Spleen (tissue), 11 donors: ENCODE data around the gene GRIK3. TPM values are rescaled to one million over a fixed set of nuclear protein-coding genes. Genes with fewer than 3 reads are reported as not detected.

Experiments
- DNase-seq: peaks from one replicate; pipeline ENCODE4 v3.0.0-alpha.2; 2020
- H3K27ac ChIP-seq, 8 donors: fragments of 200-600 bp; sonication (generic) in 7 of 8; 1 replicate in 4 of 8; 2 replicates in 4 of 8; pipeline versions ENCODE4 v1.5.0 to v1.8.0; 2016 to 2021; ENCODE audit warnings: inconsistent platforms in 4 of 8, mild to moderate bottlenecking in 4 of 8, moderate library complexity in 1 of 8
- H3K27me3 ChIP-seq, 7 donors: fragments of 200-600 bp; sonication (generic) in 6 of 7; replicated peaks in 1 of 7; 1 replicate in 4 of 7; 2 replicates in 3 of 7; pipeline versions ENCODE4 v1.5.0 to v1.8.0; 2016 to 2021; ENCODE audit warnings: inconsistent platforms in 3 of 7, mild to moderate bottlenecking in 1 of 7
- H3K36me3 ChIP-seq, 6 donors: fragments of 200-600 bp; sonication (generic) in 5 of 6; 1 replicate in 4 of 6; 2 replicates in 2 of 6; pipeline versions ENCODE4 v1.5.0 to v1.8.0; 2016 to 2021; ENCODE audit warnings: inconsistent platforms in 2 of 6
- H3K4me1 ChIP-seq, 6 donors: fragments of 200-600 bp; sonication (generic) in 5 of 6; 1 replicate in 3 of 6; 2 replicates in 3 of 6; pipeline versions ENCODE4 v1.5.0 to v1.8.0; 2016 to 2021; ENCODE audit warnings: inconsistent platforms in 3 of 6
- H3K4me3 ChIP-seq, 8 donors: fragments of 200-600 bp; sonication (generic) in 7 of 8; 1 replicate in 4 of 8; 2 replicates in 4 of 8; pipeline versions ENCODE4 v1.5.0 to v1.8.0; 2016 to 2021; ENCODE audit warnings: inconsistent platforms in 4 of 8, mild to moderate bottlenecking in 4 of 8, moderate library complexity in 2 of 8
- H3K9me3 ChIP-seq, 8 donors: fragments of 200-600 bp; sonication (generic) in 7 of 8; 1 replicate in 4 of 8; 2 replicates in 4 of 8; pipeline versions ENCODE4 v1.5.0 to v1.8.0; 2016 to 2021; ENCODE audit warnings: inconsistent platforms in 4 of 8
- CTCF ChIP-seq, 11 experiments: fragments of 200-600 bp in 7 of 11; fragments of 450-650 bp in 4 of 11; sonication (generic) in 4 of 11; IDR thresholded peaks in 8 of 11; conservative IDR thresholded peaks in 3 of 11; 1 replicate in 7 of 11; 2 replicates in 4 of 11; pipeline versions ENCODE4 v1.4.0 to v1.8.0; 2016 to 2021; ENCODE audit warnings: antibody characterized with exemption in 11 of 11, inconsistent platforms in 4 of 11, mild to moderate bottlenecking in 1 of 11
- POLR2A ChIP-seq, 3 donors: fragments of 450-650 bp; IDR thresholded peaks; one replicate each; pipeline ENCODE4 v1.5.1; 2017; ENCODE audit warnings: antibody characterized with exemption in 3 of 3, mild to moderate bottlenecking in 1 of 3
- POLR2AphosphoS5 ChIP-seq, 3 donors: sonication (generic); formaldehyde crosslinking; IDR thresholded peaks; one replicate each; pipeline ENCODE4 v1.5.1; 2017; ENCODE audit warnings: antibody characterized with exemption in 3 of 3
- whole genome bisulfite sequencing, 5 donors: extraction: QIAGEN DNeasy Blood & Tissue Kit in 3 of 5; methylation state at CpG; one replicate each; pipeline versions ENCODE4 v1.1.5 to v1.1.7; 2013 to 2018; 5-methylcytosine and 5-hydroxymethylcytosine counted together
- intact Hi-C: fragments of 100-400 bp; cut with DNase I; formaldehyde crosslinking; loops from one replicate; pipeline ENCODE4 v1.15.0; 2023; ENCODE audit warnings: low total_unique reads
- polyA plus RNA-seq, 3 donors: library from polyadenylated mRNA; stranded (reverse); fragments of 200-250 nt; gene quantifications; one replicate each; pipeline ENCODE4 v1.2.1, GENCODE V29; 2013
- total RNA-seq, 7 donors: library from RNA; depleted of rRNA in 3 of 7; stranded (reverse); fragments of >200 nt in 3 of 7; fragmentation: NEBNext Ultra II Directional in 4 of 7; extraction: Animal tissue kit (Norgen Biotek cat#: 25700) in 4 of 7; gene quantifications; one replicate each; pipeline versions ENCODE4 v1.1.0 to v1.2.1, GENCODE V29; 2016 to 2021
- donor health status: healthy with polysubstance abuse.
- donor health status: DM: no; HTN: no; CAD: no; lungs with moderate emphysema.
- donor health status: DM: no; HTN: no; CAD: no.
- donor health status: Bipolar disorder and iron deficiency.
- donor health status: healthy.
- donor health status: DM: no; HTN: no; CAD: no.
- donor health status: DM: yes; HTN: yes; CAD: no.

The GRIK3 gene
- total and polyA plus RNA-seq, 10 donors: 0.09 to 0.74 (median 0.19) TPM

- TF ChIP-seq CTCF (IDR thresholded peaks at IDR 0.05 in 8 of 11, conservative IDR thresholded peaks at IDR 0.05 in 3 of 11) (no peak), POLR2AphosphoS5 (IDR thresholded peaks at IDR 0.05) (no peak), POLR2A (IDR thresholded peaks at IDR 0.05) (no peak)
- no peak overlapping the region for H3K4me3 ChIP-seq
- WGBS, 5 donors: 72 to 84% (median 80%) methylated on average over 12 of the region's 12 CpGs
- intact Hi-C loops: no loop called here
- no peaks in the 10 kb centered on the region for H3K4me1 ChIP-seq
- H3K36me3 ChIP-seq: no peaks in the 10 kb centered on the region
- H3K27me3 ChIP-seq: peaks cover 0 to 38% (median 0%) of the 10 kb centered on the region in 7 donors
- H3K27ac ChIP-seq: no peak overlapping the region
- peaks cover 0 to 12% (median 0%) of the 10 kb centered on the region in 8 donors for H3K9me3 ChIP-seq
- peak; percentile 17 for DNase-seq
Measured at GRCh38 chr1:36755303-36756230, 278.7 kb downstream of the GRIK3 start.

- Histone ChIP-seq H3K27me3 (peaks cover 0 to 33% (median 0%) of the 10 kb centered on the region in 7 donors), H3K27ac (no peak overlapping the region), H3K36me3 (no peaks in the 10 kb centered on the region), H3K9me3 (peaks cover 0 to 3% (median 0%) of the 10 kb centered on the region in 8 donors), H3K4me1 (no peaks in the 10 kb centered on the region), H3K4me3 (no peak overlapping the region)
- intact Hi-C loops: no loop called here
- no peak for TF ChIP-seq POLR2AphosphoS5 (IDR thresholded peaks at IDR 0.05)
- TF ChIP-seq POLR2A (IDR thresholded peaks at IDR 0.05): no peak
- no peak for TF ChIP-seq CTCF (IDR thresholded peaks at IDR 0.05 in 8 of 11, conservative IDR thresholded peaks at IDR 0.05 in 3 of 11)
- peak; percentile 36 for DNase-seq
- 90 to 100% (median 100%) methylated on average over 1 of the region's 1 CpG for WGBS, 5 donors
Measured at GRCh38 chr1:36754366-36754765, 279.9 kb downstream of the GRIK3 start.

- H3K36me3 ChIP-seq: no peaks in the 10 kb centered on the region
- H3K4me1 ChIP-seq: no peaks in the 10 kb centered on the region
- H3K4me3 ChIP-seq: no peak overlapping the region
- 78 to 90% (median 85%) methylated on average over 6 to 7 of the region's 7 CpGs for WGBS, 5 donors
- H3K27ac ChIP-seq: no peak overlapping the region
- intact Hi-C loops: no loop called here
- H3K27me3 ChIP-seq: peaks cover 0 to 38% (median 0%) of the 10 kb centered on the region in 7 donors
- DNase-seq: peak; percentile 37
- H3K9me3 ChIP-seq: no peaks in the 10 kb centered on the region
- TF ChIP-seq POLR2AphosphoS5 (IDR thresholded peaks at IDR 0.05): no peak
- TF ChIP-seq POLR2A (IDR thresholded peaks at IDR 0.05): no peak
- no peak for TF ChIP-seq CTCF (IDR thresholded peaks at IDR 0.05 in 8 of 11, conservative IDR thresholded peaks at IDR 0.05 in 3 of 11)
Measured at GRCh38 chr1:36753451-36753850, 280.9 kb downstream of the GRIK3 start.

- Histone ChIP-seq H3K9me3 (no peaks in the 10 kb centered on the region), H3K27ac (no peak overlapping the region), H3K27me3 (peaks cover 0 to 38% (median 0%) of the 10 kb centered on the region in 7 donors), H3K4me1 (no peaks in the 10 kb centered on the region), H3K36me3 (no peaks in the 10 kb centered on the region), H3K4me3 (no peak overlapping the region)
- intact Hi-C loops: no loop called here
- 32 to 50% (median 40%) methylated on average over 6 of the region's 6 CpGs for WGBS, 5 donors
- peak; percentile 47 for DNase-seq
- TF ChIP-seq POLR2AphosphoS5 (IDR thresholded peaks at IDR 0.05): no peak
- no peak for TF ChIP-seq CTCF (IDR thresholded peaks at IDR 0.05 in 8 of 11, conservative IDR thresholded peaks at IDR 0.05 in 3 of 11)
- no peak for TF ChIP-seq POLR2A (IDR thresholded peaks at IDR 0.05)
Measured at GRCh38 chr1:36752891-36753361, 281.4 kb downstream of the GRIK3 start.
